ENCODE measurements around the gene CPAMD8. TPM values are rescaled to one million over a fixed set of nuclear protein-coding genes. Genes with fewer than 3 reads are reported as not detected.
A peak's percentile ranks its signal among the peaks of the same experiment; 100 is the strongest.

The CPAMD8 gene
- total RNA-seq, 2 experiments from 2014 or later = 0.32 to 1.2 TPM

DNA sequence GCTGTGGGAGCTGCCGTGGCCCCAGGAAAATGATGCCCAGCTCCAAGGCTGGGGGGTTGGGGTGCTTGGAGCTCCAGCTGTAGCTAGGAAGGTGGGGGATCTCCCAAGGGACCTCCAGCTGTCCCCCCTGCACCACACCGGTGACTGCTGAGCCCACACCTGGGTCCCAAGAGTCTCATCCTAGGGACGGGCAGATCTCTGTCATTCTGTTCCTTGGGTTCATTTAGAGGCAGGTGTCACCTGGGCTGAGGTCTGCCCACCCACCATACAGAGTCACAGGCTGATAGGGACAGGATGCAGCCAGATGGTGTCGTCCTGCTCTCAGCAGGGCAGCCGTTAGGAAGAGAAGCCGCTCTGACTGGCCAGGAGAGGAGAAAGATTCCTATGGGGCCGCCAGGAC is 132.5 kb downstream of the CPAMD8 start:
- Histone ChIP-seq H3K4me2 (ENCODE audit: low read length) (peak overlapping the region; percentile 38; the same call in 1 of the 2 replicates), H3K27ac (ENCODE audit: low read depth, low read length, poor library complexity, severe bottlenecking) (no peak overlapping the region)
- CTCF ChIA-PET (ENCODE audit: unreplicated experiment) = no interaction called here

DNA sequence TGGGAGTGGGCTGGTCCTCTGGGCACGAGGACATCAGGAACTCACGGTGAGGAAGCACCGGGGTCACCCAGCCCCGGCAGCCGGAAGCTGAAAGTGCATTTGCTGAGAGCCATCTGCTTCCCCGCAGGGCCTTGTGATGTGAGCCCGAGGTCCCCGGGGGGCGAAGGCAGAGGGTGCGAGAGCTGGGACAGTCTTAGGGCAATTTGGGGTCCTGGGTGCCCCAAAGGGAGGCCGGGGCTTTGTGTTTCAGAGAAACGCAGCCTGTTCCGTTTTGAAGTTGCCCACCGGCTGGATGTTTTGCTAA is 133.0 kb downstream of the CPAMD8 start:
- Histone ChIP-seq H3K9me2 (ENCODE audit: insufficient read depth, low read length) (no peaks in the 10 kb centered on the region), H3K9me3 (ENCODE audit: low read length) (no peaks in the 10 kb centered on the region), H3K4me3 (ENCODE audit: low read depth, low read length, poor library complexity, severe bottlenecking) (no peak overlapping the region), H3K4me1 (ENCODE audit: insufficient read depth, low read length, poor library complexity, severe bottlenecking) (peaks cover 29% of the 10 kb centered on the region), H3K4me2 (ENCODE audit: low read length) (peak overlapping the region; percentile 38; the same call in 1 of the 2 replicates), H4K20me1 (ENCODE audit: insufficient read depth, low read length) (no peaks in the 10 kb centered on the region), H3K36me3 (ENCODE audit: insufficient read depth, low read length) (no peaks in the 10 kb centered on the region), H3K79me2 (ENCODE audit: insufficient read depth, low read depth, low read length) (no peaks in the 10 kb centered on the region), H3K27ac (ENCODE audit: low read depth, low read length, poor library complexity, severe bottlenecking) (no peak overlapping the region), H2AFZ (ENCODE audit: low read length) (peak overlapping the region; percentile 76; the same call in 1 of the 2 replicates)
- intact Hi-C loops (cut with micrococcal nuclease; ENCODE audit: unreplicated experiment) = loop anchor here (10.0 kb wide), 1 partner anchor 351 kb away; the partner anchor contains the start of gene NR2F6
- POLR2A ChIA-PET = no interaction called here
- TF ChIP-seq EZH2phosphoT487 (IDR thresholded peaks at IDR 0.05; ENCODE audit: borderline replicate concordance, low read depth, low read length) = no peak
- TF ChIP-seq, protein P1, sequence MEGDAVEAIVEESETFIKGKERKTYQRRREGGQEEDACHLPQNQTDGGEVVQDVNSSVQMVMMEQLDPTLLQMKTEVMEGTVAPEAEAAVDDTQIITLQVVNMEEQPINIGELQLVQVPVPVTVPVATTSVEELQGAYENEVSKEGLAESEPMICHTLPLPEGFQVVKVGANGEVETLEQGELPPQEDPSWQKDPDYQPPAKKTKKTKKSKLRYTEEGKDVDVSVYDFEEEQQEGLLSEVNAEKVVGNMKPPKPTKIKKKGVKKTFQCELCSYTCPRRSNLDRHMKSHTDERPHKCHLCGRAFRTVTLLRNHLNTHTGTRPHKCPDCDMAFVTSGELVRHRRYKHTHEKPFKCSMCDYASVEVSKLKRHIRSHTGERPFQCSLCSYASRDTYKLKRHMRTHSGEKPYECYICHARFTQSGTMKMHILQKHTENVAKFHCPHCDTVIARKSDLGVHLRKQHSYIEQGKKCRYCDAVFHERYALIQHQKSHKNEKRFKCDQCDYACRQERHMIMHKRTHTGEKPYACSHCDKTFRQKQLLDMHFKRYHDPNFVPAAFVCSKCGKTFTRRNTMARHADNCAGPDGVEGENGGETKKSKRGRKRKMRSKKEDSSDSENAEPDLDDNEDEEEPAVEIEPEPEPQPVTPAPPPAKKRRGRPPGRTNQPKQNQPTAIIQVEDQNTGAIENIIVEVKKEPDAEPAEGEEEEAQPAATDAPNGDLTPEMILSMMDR (conservative IDR thresholded peaks at IDR 0.05; ENCODE audit: low read length) = no peak
- peak; percentile 65 for DNase-seq (ENCODE audit: low spot score)
- CTCF ChIA-PET (ENCODE audit: unreplicated experiment) = no interaction called here
- no TSS peak for BruUV-seq (replicated peaks)

More for the DNA sequence above, 132.5 kb downstream of the CPAMD8 start:
- peak; percentile 53 for DNase-seq (ENCODE audit: low spot score)
- BruUV-seq (replicated peaks) = no TSS peak
- Histone ChIP-seq H3K36me3 (ENCODE audit: insufficient read depth, low read length) (no peaks in the 10 kb centered on the region), H2AFZ (ENCODE audit: low read length) (peak overlapping the region; percentile 76; the same call in 1 of the 2 replicates), H3K4me3 (ENCODE audit: low read depth, low read length, poor library complexity, severe bottlenecking) (no peak overlapping the region), H4K20me1 (ENCODE audit: insufficient read depth, low read length) (no peaks in the 10 kb centered on the region), H3K9me3 (ENCODE audit: low read length) (no peaks in the 10 kb centered on the region), H3K9me2 (ENCODE audit: insufficient read depth, low read length) (no peaks in the 10 kb centered on the region), H3K79me2 (ENCODE audit: insufficient read depth, low read depth, low read length) (no peaks in the 10 kb centered on the region), H3K4me1 (ENCODE audit: insufficient read depth, low read length, poor library complexity, severe bottlenecking) (peaks cover 29% of the 10 kb centered on the region)
- POLR2A ChIA-PET = no interaction called here
- TF ChIP-seq, protein P1 (conservative IDR thresholded peaks at IDR 0.05; ENCODE audit: low read length) = no peak
- TF ChIP-seq EZH2phosphoT487 (IDR thresholded peaks at IDR 0.05; ENCODE audit: borderline replicate concordance, low read depth, low read length) = no peak
- intact Hi-C loops (cut with micrococcal nuclease; ENCODE audit: unreplicated experiment) = loop anchor here (10.0 kb wide), 1 partner anchor 351 kb away; the partner anchor contains the start of gene NR2F6

DNA sequence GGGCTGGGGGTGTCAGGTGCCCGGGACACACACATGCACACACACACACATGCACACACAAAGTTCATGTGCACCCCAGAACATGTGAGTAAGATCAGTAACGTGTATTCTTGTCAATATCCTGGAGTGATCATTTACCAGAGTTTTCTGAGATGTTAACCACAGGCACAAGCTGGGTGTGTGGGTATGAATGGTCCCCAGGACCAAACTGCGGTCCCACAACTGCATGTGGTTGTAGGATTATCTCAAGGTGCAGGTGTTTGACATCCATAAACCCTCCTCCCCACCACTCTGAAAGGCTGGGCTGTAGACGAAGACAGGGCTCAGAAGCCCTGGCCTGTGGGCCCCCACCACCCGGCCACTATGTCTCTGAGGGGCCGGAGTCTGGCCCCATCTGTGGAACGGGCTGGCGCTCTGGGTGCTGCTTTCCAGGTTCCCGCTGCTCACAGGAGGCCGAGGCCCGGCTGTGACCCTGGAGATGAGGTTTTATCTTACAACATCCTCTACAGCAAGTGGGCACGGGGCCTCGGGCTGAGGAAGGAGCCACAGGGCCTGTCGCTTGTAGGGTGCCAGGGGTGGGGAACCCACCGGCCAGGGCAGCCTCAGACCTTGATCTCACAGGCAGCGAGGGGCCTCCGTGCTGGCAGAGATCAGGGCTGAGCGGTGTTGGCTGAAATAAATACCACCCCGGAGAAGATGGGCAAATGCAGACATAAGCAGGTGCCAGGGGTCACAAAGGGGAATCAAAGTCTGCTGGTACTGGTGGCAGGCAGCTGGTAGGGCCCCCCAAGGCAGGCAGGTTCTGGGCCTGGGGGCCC is 133.5 kb downstream of the CPAMD8 start:
- Histone ChIP-seq H3K4me2 (ENCODE audit: low read length) (peak overlapping the region; percentile 38; the same call in 1 of the 2 replicates), H3K27ac (ENCODE audit: low read depth, low read length, poor library complexity, severe bottlenecking) (no peak overlapping the region), H3K9me2 (ENCODE audit: insufficient read depth, low read length) (no peaks in the 10 kb centered on the region), H4K20me1 (ENCODE audit: insufficient read depth, low read length) (no peaks in the 10 kb centered on the region), H3K4me1 (ENCODE audit: insufficient read depth, low read length, poor library complexity, severe bottlenecking) (peaks cover 29% of the 10 kb centered on the region), H3K79me2 (ENCODE audit: insufficient read depth, low read depth, low read length) (no peaks in the 10 kb centered on the region), H3K9me3 (ENCODE audit: low read length) (no peaks in the 10 kb centered on the region), H3K4me3 (ENCODE audit: low read depth, low read length, poor library complexity, severe bottlenecking) (no peak overlapping the region), H2AFZ (ENCODE audit: low read length) (peak overlapping the region; percentile 76; the same call in 1 of the 2 replicates), H3K36me3 (ENCODE audit: insufficient read depth, low read length) (no peaks in the 10 kb centered on the region)
- DNase-seq (ENCODE audit: low spot score) = no peak
- TF ChIP-seq, protein P1 (conservative IDR thresholded peaks at IDR 0.05; ENCODE audit: low read length) = no peak
- TF ChIP-seq EZH2phosphoT487 (IDR thresholded peaks at IDR 0.05; ENCODE audit: borderline replicate concordance, low read depth, low read length) = no peak
- intact Hi-C loops (cut with micrococcal nuclease; ENCODE audit: unreplicated experiment) = loop anchor here (10.0 kb wide), 1 partner anchor 352 kb away; the partner anchor contains the start of gene NR2F6
- ChIA-PET POLR2A (no interaction called here), CTCF (ENCODE audit: unreplicated experiment) (no interaction called here)
- BruUV-seq (replicated peaks) = no TSS peak
